K562 (cell line): ENCODE results near the gene SAP25. TPM values are rescaled to one million over a fixed set of nuclear protein-coding genes. Genes with fewer than 3 reads are reported as not detected.

Experiments
- CBX2 ChIP-seq: fragments of 200-600 bp; sonication (generic); IDR thresholded peaks from one replicate; pipeline ENCODE4 v1.6.1; 2012; ENCODE audit warnings: mild to moderate bottlenecking, low read length, inconsistent platforms; ENCODE audit not compliant: insufficient read depth, poor library complexity, severe bottlenecking
- CC2D1A ChIP-seq: fragments of 450-650 bp; IDR thresholded peaks from 2 replicates; pipeline ENCODE4 v1.6.1; 2017; ENCODE audit warnings: mild to moderate bottlenecking
- EZH2 ChIP-seq: IDR thresholded peaks from 2 replicates; pipeline ENCODE4 v1.6.1; 2012; ENCODE audit warnings: low read depth, mild to moderate bottlenecking, inconsistent platforms, low read length, borderline replicate concordance
- FOSL1 ChIP-seq: fragments of 200-800 bp; sonication (Bioruptor generic); conservative IDR thresholded peaks from 2 replicates; pipeline ENCODE4 v1.6.1; 2016; ENCODE audit warnings: missing genetic modification characterization, missing compliant biosample characterization
- FOXP1 ChIP-seq: sonication (generic); formaldehyde crosslinking; IDR thresholded peaks from 2 replicates; pipeline ENCODE4 v1.8.0; 2022; ENCODE audit warnings: mild to moderate bottlenecking, missing genetic modification reagents
- HDGF ChIP-seq: fragments of 450-650 bp; IDR thresholded peaks from 2 replicates; pipeline ENCODE4 v1.6.1; 2016
- KAT2B ChIP-seq: IDR thresholded peaks from one replicate; pipeline ENCODE4 v1.6.1; 2012; ENCODE audit warnings: low read depth, mild to moderate bottlenecking, control low read depth, inconsistent platforms, low read length, moderate library complexity
- KDM5B ChIP-seq: fragments of 200-600 bp; sonication (generic); IDR thresholded peaks from 2 replicates; pipeline ENCODE4 v1.6.1; 2012; ENCODE audit warnings: low read depth, mild to moderate bottlenecking, moderate library complexity, low read length, control low read depth, inconsistent platforms; ENCODE audit not compliant: insufficient replicate concordance
- NCOA4 ChIP-seq: fragments of 450-650 bp; IDR thresholded peaks from 2 replicates; pipeline ENCODE4 v1.6.1; 2018; ENCODE audit warnings: mild to moderate bottlenecking; ENCODE audit not compliant: partially characterized antibody
- NR2C2 ChIP-seq, 2 experiments: fragments of 200-800 bp in 1 of 2; sonication (Bioruptor generic) in 1 of 2; sonication (generic) in 1 of 2; formaldehyde crosslinking in 1 of 2; IDR thresholded peaks; 2 replicates each; pipeline versions ENCODE4 v1.6.1 to v1.8.0; 2016 to 2022; ENCODE audit warnings: mild to moderate bottlenecking in 1 of 2, missing compliant biosample characterization in 1 of 2, missing genetic modification characterization in 1 of 2, missing genetic modification reagents in 1 of 2
- PHTF2 ChIP-seq: fragments of 250-450 bp; sonication (Bioruptor Pico); IDR thresholded peaks from 2 replicates; pipeline ENCODE4 v1.5.0; 2021; ENCODE audit warnings: mild to moderate bottlenecking
- PRMT5 ChIP-seq: sonication (generic); formaldehyde crosslinking; IDR thresholded peaks from 2 replicates; pipeline ENCODE4 v1.5.0; 2020; ENCODE audit warnings: missing genetic modification reagents
- RBBP5 ChIP-seq: fragments of 200-600 bp; sonication (generic); IDR thresholded peaks from 2 replicates; pipeline ENCODE4 v1.6.1; 2012; ENCODE audit warnings: borderline replicate concordance, mild to moderate bottlenecking, low read length, control low read depth, inconsistent platforms; ENCODE audit not compliant: insufficient read depth, poor library complexity, severe bottlenecking
- RFX5 ChIP-seq: IDR thresholded peaks from 2 replicates; pipeline ENCODE4 v1.6.1; 2011; ENCODE audit warnings: low read depth, mild to moderate bottlenecking, improper control_type of control experiment, low read length
- RNF2 ChIP-seq: sonication (generic); IDR thresholded peaks from 2 replicates; pipeline ENCODE4 v1.6.1; 2016
- SP2 ChIP-seq: IDR thresholded peaks from 2 replicates; pipeline ENCODE4 v1.6.1; 2011; ENCODE audit warnings: mild to moderate bottlenecking, low read depth, low read length, moderate library complexity; ENCODE audit not compliant: poor library complexity, severe bottlenecking; ENCODE audit errors: extremely low read depth
- TAF1 ChIP-seq: IDR thresholded peaks from 2 replicates; pipeline ENCODE4 v1.6.1; 2011; ENCODE audit warnings: mild to moderate bottlenecking, low read length, moderate library complexity; ENCODE audit not compliant: insufficient read depth, control insufficient read depth, severe bottlenecking; ENCODE audit errors: extremely low read depth
- XRCC3 ChIP-seq: fragments of 450-650 bp; IDR thresholded peaks from 2 replicates; pipeline ENCODE4 v1.6.1; 2017; ENCODE audit warnings: mild to moderate bottlenecking, moderate library complexity
- ZBTB1 ChIP-seq: sonication (generic); formaldehyde crosslinking; IDR thresholded peaks from 2 replicates; pipeline ENCODE4 v1.8.1; 2023; ENCODE audit warnings: missing genetic modification reagents, low read depth, mild to moderate bottlenecking, borderline replicate concordance
- ZNF76 ChIP-seq: fragments of 250-450 bp; sonication (Bioruptor Pico); IDR thresholded peaks from 2 replicates; pipeline ENCODE4 v1.4.0; 2020; ENCODE audit warnings: mild to moderate bottlenecking, moderate library complexity, borderline replicate concordance
- polyA plus RNA-seq, 8 experiments: library from polyadenylated mRNA; depleted of rRNA in 4 of 8; stranded (reverse) in 5 of 8; unstranded in 3 of 8; fragments of >200 nt; fragmentation: Nextera tagmentation in 2 of 8; fragmentation: Illumina TruSeq in 1 of 8; extraction: Ambion mirVana in 2 of 8; extraction: Trizol in 1 of 8; gene quantifications; 2 replicates each; pipeline versions ENCODE4 v1.2.1 to v1.2.3, GENCODE V29; 2011 to 2014; ENCODE audit warnings: inconsistent platforms in 1 of 8, missing spikeins in 1 of 8
- total RNA-seq, 7 experiments: library from RNA; depleted of rRNA in 6 of 7; stranded (reverse); fragments of >200 nt in 6 of 7; fragmentation: Illumina TruSeq in 2 of 7; extraction: Trizol in 2 of 7; gene quantifications; 2 replicates each; pipeline versions ENCODE4 v1.2.1 to v1.2.3, GENCODE V29; 2011 to 2021; ENCODE audit warnings: low replicate concordance in 1 of 7
- TF ChIP-seq, protein P1 (sequence below): IDR thresholded peaks from 3 replicates; pipeline ENCODE4 v1.6.1; 2011; ENCODE audit warnings: borderline replicate concordance, mild to moderate bottlenecking; ENCODE audit not compliant: insufficient read length, insufficient read depth
- TF ChIP-seq, protein P2 (sequence below), 2 experiments: IDR thresholded peaks; 2 replicates each; pipeline ENCODE4 v1.6.1; 2011; ENCODE audit warnings: borderline replicate concordance in 1 of 2, control low read depth in 1 of 2, low read depth in 1 of 2, low read length in 1 of 2, mild to moderate bottlenecking in 1 of 2, mixed read lengths in 1 of 2, moderate library complexity in 1 of 2; ENCODE audit not compliant: insufficient read depth in 1 of 2, insufficient read length in 1 of 2, poor library complexity in 1 of 2, severe bottlenecking in 1 of 2; ENCODE audit errors: extremely low read depth in 1 of 2
- TF ChIP-seq, protein P3 (sequence below): fragments of 200-400 bp; formaldehyde crosslinking; IDR thresholded peaks from 2 replicates; pipeline ENCODE4 v1.6.1; 2017; ENCODE audit warnings: mild to moderate bottlenecking, low read depth, low read length, moderate library complexity

The SAP25 gene
- total and polyA plus RNA-seq, 9 of the 15 experiments (the other 6 are each of a cell fraction or from before 2014, with no cell fraction given), result 0.13 to 5.3 (median 0.78) TPM; not detected in 1

DNA sequence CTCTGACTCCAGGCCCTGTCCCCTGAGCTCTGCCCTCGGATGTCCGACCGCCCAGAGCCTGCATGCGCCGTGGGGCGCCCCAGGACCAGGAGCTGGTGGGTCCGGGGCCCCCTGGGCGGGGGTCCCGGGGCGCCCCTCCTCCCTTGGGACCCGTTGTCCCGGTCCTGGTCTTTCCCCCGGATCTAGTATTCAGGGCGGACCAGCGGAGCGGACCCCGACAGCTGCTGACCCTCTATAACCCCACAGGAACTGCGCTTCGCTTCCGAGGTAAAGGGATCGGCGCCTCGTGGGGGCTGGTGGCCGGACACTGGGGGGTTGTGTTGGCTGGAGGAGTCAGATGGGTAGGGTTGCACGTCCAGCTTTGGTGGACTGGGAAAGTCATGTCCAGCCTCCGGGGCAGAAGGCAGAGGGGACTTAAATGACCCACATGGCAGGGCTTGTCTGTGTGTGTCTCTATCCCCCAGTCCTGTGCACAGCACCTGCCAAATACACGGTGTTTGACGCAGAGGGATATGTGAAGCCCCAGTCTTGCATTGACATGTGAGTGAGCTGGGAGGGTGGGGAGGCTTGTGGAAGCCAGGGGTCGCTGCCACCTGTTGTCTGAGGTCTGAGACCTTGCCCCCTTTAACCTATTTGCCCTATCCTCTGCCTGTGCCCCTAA, 39.2 kb upstream of the SAP25 start (continued):
- no peak for TF ChIP-seq KAT2B
- TF ChIP-seq RFX5, result no peak
- TF ChIP-seq, protein P1, sequence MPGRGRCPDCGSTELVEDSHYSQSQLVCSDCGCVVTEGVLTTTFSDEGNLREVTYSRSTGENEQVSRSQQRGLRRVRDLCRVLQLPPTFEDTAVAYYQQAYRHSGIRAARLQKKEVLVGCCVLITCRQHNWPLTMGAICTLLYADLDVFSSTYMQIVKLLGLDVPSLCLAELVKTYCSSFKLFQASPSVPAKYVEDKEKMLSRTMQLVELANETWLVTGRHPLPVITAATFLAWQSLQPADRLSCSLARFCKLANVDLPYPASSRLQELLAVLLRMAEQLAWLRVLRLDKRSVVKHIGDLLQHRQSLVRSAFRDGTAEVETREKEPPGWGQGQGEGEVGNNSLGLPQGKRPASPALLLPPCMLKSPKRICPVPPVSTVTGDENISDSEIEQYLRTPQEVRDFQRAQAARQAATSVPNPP, result no peak
- 0 out of 2 replicates have a peak, but pooled peaks have one; percentile 10 for TF ChIP-seq HDGF
- TF ChIP-seq CBX2, result no peak
- no peak for TF ChIP-seq TAF1
- TF ChIP-seq EZH2, result no peak
- TF ChIP-seq, protein P2, sequence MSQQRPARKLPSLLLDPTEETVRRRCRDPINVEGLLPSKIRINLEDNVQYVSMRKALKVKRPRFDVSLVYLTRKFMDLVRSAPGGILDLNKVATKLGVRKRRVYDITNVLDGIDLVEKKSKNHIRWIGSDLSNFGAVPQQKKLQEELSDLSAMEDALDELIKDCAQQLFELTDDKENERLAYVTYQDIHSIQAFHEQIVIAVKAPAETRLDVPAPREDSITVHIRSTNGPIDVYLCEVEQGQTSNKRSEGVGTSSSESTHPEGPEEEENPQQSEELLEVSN (IDR thresholded peaks at IDR 0.05; ENCODE audit: borderline replicate concordance in 1 of 2, extremely low read depth in 1 of 2, insufficient read depth in 1 of 2, insufficient read length in 1 of 2, low read depth in 1 of 2, low read length in 1 of 2, poor library complexity in 1 of 2, severe bottlenecking in 1 of 2), result no peak
- TF ChIP-seq KDM5B, result peak; percentile 2
- no peak for TF ChIP-seq ZBTB1
- no peak for TF ChIP-seq FOSL1 (tag)
- TF ChIP-seq NCOA4, result no peak
- no peak for TF ChIP-seq FOXP1 (CRISPR knock-in tag)
- no peak for TF ChIP-seq RNF2
- no peak for TF ChIP-seq PRMT5 (CRISPR knock-in tag)
- no peak for TF ChIP-seq NR2C2 (CRISPR knock-in tag; IDR thresholded peaks at IDR 0.05)
- TF ChIP-seq NR2C2 (tag; IDR thresholded peaks at IDR 0.05), result no peak
- TF ChIP-seq, protein P3, sequence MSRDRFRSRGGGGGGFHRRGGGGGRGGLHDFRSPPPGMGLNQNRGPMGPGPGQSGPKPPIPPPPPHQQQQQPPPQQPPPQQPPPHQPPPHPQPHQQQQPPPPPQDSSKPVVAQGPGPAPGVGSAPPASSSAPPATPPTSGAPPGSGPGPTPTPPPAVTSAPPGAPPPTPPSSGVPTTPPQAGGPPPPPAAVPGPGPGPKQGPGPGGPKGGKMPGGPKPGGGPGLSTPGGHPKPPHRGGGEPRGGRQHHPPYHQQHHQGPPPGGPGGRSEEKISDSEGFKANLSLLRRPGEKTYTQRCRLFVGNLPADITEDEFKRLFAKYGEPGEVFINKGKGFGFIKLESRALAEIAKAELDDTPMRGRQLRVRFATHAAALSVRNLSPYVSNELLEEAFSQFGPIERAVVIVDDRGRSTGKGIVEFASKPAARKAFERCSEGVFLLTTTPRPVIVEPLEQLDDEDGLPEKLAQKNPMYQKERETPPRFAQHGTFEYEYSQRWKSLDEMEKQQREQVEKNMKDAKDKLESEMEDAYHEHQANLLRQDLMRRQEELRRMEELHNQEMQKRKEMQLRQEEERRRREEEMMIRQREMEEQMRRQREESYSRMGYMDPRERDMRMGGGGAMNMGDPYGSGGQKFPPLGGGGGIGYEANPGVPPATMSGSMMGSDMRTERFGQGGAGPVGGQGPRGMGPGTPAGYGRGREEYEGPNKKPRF, result no peak
- peak; percentile 19 for TF ChIP-seq RBBP5
- no peak for TF ChIP-seq CC2D1A
- no peak for TF ChIP-seq SP2
- no peak for TF ChIP-seq PHTF2 (CRISPR knock-in tag)
- TF ChIP-seq XRCC3, result no peak
- no peak for TF ChIP-seq ZNF76 (CRISPR knock-in tag)
